ENCODE measurements around the gene SLC38A8.

SLC38A8 gene

GRCh38 chr16:83969771-83970429 lies 72.7 kb downstream of the SLC38A8 start:
- DNase-seq (ENCODE audit: low spot score), result no peak

- DNase-seq (ENCODE audit: low spot score), result no peak
These were observed 73.5 kb downstream of the SLC38A8 start for GRCh38 chr16:83968891-83969649.

GRCh38 chr16:83968306-83968851 lies 74.2 kb downstream of the SLC38A8 start:
- peak; percentile 84 for DNase-seq (ENCODE audit: low spot score)

- DNase-seq (ENCODE audit: low spot score), result peak; percentile 93
These were observed 74.7 kb downstream of the SLC38A8 start, which contains the start of gene NECAB2 for GRCh38 chr16:83967838-83968305. TSS of gene NECAB2 (plus strand) at chr16:83968244. CDS start at chr16:83968649, 405 bp downstream.

- no peak for DNase-seq (ENCODE audit: low spot score)
These were observed 75.5 kb downstream of the SLC38A8 start for GRCh38 chr16:83967091-83967490.

DNA sequence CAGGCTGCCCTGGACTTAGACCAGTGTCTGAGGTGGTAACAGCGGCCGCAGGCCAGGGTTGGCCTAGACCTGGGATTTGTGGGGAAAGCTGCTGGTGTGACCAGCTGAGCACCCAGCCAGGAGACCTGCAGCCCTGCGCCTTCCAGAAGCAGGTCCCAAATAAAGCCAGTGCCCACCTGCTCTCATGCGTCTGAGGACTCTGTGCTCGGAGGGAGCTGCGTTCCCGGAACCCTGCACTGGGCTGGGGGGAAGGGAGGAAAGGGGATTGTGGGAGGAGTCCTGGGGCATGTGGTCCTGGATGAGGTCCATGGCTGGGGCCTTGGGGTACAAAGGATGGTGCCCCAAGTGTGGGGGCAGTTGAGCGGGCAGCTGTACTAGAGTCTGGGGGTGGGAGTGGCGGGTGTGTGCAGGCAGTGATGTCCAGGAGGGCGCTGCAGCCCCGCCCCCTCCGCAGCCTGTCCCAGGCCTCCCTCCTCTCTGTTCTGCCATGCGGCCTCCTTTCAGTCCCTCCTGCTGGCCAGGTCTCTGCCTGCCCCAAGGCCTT lies 76.4 kb downstream of the SLC38A8 start:
- no peak for DNase-seq (ENCODE audit: low spot score)

DNA sequence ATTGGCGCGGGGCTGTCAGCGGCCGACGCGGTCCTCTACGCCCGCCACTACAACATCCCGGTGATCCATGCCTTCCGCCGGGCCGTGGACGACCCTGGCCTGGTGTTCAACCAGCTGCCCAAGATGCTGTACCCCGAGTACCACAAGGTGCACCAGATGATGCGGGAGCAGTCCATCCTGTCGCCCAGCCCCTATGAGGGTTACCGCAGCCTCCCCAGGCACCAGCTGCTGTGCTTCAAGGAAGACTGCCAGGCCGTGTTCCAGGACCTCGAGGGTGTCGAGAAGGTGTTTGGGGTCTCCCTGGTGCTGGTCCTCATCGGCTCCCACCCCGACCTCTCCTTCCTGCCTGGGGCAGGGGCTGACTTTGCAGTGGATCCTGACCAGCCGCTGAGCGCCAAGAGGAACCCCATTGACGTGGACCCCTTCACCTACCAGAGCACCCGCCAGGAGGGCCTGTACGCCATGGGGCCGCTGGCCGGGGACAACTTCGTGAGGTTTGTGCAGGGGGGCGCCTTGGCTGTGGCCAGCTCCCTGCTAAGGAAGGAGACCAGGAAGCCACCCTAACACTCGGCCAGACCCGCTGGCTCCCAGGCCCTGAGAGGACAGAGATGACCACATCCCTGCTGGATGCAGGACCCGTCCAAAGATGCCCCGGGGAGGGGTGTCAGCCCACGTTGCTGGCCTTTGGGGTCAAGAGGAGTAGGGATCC lies 77.0 kb downstream of the SLC38A8 start:
- no peak for DNase-seq (ENCODE audit: low spot score)

- DNase-seq (ENCODE audit: low spot score), result no peak
These were observed 77.7 kb downstream of the SLC38A8 start for GRCh38 chr16:83964684-83965443.

- no peak for DNase-seq (ENCODE audit: low spot score)
These were observed 79.1 kb downstream of the SLC38A8 start for GRCh38 chr16:83963277-83964119.

- DNase-seq (ENCODE audit: low spot score), result no peak
These were observed 81.0 kb downstream of the SLC38A8 start for GRCh38 chr16:83961591-83961990.

GRCh38 chr16:83960521-83961249 lies 81.9 kb downstream of the SLC38A8 start:
- no peak for DNase-seq (ENCODE audit: low spot score)

All from D341Med (cell line).